OCI-LY7 (cell line): ENCODE results near the gene RTN4R.

Source experiments
- EZH2phosphoT487 ChIP-seq: fragments of 200-600 bp; sonication (generic); IDR thresholded peaks from 2 replicates; pipeline ENCODE4 v1.6.1; 2018; ENCODE audit warnings: low read depth, borderline replicate concordance, mild to moderate bottlenecking, mixed run types, antibody characterized with exemption, low read length, moderate library complexity, mixed read lengths
- TF ChIP-seq, protein P1 (sequence below): fragments of 200-600 bp; sonication (generic); conservative IDR thresholded peaks from 2 replicates; pipeline ENCODE4 v1.5.1; 2014; ENCODE audit warnings: mild to moderate bottlenecking, antibody characterized with exemption, low read length, moderate library complexity, mixed read lengths

DNA sequence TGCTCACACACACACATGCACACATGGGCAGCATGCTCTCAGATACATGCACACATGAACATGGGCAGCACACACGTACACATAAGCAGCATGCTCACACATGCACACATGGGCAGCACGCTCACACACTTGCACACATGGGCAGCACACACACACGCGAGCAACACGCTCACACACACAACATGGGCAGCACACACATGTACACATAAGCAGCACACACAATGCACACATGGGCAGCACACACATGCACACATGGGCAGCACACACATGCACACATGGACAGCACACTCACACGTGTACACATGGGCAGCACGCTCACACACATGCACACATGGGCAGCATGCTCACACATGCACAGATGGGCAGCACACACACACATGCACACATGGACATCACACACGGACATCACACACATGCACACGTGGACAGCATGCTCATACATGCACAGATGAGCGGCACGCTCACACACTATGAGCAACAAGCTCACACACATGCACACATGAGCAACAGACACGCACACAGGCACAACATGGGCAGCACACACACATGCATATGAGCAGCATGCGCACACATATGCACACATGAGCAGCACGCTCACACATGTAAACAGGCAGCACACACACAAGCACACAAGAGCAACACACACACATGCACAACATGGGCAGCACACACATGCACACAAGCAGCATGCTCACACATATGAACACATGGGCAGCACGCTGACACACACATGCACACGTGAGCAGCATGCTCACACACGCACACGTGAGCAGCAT is 43.0 kb downstream of the RTN4R start:
- TF ChIP-seq, protein P1, sequence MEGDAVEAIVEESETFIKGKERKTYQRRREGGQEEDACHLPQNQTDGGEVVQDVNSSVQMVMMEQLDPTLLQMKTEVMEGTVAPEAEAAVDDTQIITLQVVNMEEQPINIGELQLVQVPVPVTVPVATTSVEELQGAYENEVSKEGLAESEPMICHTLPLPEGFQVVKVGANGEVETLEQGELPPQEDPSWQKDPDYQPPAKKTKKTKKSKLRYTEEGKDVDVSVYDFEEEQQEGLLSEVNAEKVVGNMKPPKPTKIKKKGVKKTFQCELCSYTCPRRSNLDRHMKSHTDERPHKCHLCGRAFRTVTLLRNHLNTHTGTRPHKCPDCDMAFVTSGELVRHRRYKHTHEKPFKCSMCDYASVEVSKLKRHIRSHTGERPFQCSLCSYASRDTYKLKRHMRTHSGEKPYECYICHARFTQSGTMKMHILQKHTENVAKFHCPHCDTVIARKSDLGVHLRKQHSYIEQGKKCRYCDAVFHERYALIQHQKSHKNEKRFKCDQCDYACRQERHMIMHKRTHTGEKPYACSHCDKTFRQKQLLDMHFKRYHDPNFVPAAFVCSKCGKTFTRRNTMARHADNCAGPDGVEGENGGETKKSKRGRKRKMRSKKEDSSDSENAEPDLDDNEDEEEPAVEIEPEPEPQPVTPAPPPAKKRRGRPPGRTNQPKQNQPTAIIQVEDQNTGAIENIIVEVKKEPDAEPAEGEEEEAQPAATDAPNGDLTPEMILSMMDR: no peak
- no peak for TF ChIP-seq EZH2phosphoT487
